Adrenal gland (tissue), 5 donors: ENCODE results near the gene TMEM101.

Experiments used
- POLR2A ChIP-seq, 2 donors: fragments of 450-650 bp; IDR thresholded peaks; one replicate each; pipeline ENCODE4 v1.6.1; 2017; ENCODE audit warnings: antibody characterized with exemption in 2 of 2, mild to moderate bottlenecking in 2 of 2, moderate library complexity in 1 of 2
- TF ChIP-seq, protein P1 (sequence below), 6 experiments: fragments of 450-650 bp in 4 of 6; fragments of 200-600 bp in 2 of 6; sonication (generic) in 1 of 6; IDR thresholded peaks; 1 replicate in 5 of 6; 2 replicates in 1 of 6; pipeline versions ENCODE4 v1.5.1 to v1.8.0; 2016 to 2021; ENCODE audit warnings: antibody characterized with exemption in 6 of 6, mild to moderate bottlenecking in 2 of 6, moderate library complexity in 1 of 6
- donor health status: DM: no; HTN: no; CAD: no.

DNA sequence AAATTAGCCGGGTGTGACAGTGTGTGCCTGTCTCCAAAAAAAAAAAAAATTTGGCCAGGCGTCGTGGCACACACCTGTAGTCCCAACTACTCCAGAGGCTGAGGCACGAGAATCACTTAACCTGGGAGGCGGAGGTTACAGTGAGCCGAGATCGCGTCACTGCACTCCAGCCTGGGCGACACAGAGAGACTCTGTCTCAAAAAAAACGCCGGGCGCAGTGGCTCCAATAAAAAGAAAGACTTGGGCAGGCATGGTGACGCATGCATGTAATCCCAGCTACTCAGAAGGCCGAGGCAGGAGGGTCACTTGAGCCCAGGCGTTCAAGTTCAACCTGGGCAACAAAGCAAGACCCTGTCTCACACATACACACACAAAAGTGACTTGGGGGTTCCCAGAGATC, 48.1 kb upstream of the TMEM101 start:
- TF ChIP-seq, protein P1, sequence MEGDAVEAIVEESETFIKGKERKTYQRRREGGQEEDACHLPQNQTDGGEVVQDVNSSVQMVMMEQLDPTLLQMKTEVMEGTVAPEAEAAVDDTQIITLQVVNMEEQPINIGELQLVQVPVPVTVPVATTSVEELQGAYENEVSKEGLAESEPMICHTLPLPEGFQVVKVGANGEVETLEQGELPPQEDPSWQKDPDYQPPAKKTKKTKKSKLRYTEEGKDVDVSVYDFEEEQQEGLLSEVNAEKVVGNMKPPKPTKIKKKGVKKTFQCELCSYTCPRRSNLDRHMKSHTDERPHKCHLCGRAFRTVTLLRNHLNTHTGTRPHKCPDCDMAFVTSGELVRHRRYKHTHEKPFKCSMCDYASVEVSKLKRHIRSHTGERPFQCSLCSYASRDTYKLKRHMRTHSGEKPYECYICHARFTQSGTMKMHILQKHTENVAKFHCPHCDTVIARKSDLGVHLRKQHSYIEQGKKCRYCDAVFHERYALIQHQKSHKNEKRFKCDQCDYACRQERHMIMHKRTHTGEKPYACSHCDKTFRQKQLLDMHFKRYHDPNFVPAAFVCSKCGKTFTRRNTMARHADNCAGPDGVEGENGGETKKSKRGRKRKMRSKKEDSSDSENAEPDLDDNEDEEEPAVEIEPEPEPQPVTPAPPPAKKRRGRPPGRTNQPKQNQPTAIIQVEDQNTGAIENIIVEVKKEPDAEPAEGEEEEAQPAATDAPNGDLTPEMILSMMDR (IDR thresholded peaks at IDR 0.05), result no peak
- TF ChIP-seq POLR2A (IDR thresholded peaks at IDR 0.05), result no peak
